K562 (cell line): Measurements from ENCODE around the gene BOLA1. TPM values are rescaled to one million over a fixed set of nuclear protein-coding genes. Genes with fewer than 3 reads are reported as not detected.

Source experiments
- DDX20 ChIP-seq: fragments of 450-650 bp; IDR thresholded peaks from 2 replicates; pipeline ENCODE4 v1.6.1; 2016; ENCODE audit warnings: missing genetic modification characterization, low read depth, mild to moderate bottlenecking, missing compliant biosample characterization, moderate library complexity
- E2F5 ChIP-seq: sonication (generic); formaldehyde crosslinking; IDR thresholded peaks from 2 replicates; pipeline ENCODE4 v1.8.0; 2022; ENCODE audit warnings: mild to moderate bottlenecking, missing genetic modification reagents
- ELF4 ChIP-seq: fragments of 450-650 bp; formaldehyde crosslinking; IDR thresholded peaks from 2 replicates; pipeline ENCODE4 v1.4.0; 2022; ENCODE audit warnings: missing genetic modification characterization
- HDAC2 ChIP-seq: fragments of 450-650 bp; IDR thresholded peaks from 2 replicates; pipeline ENCODE4 v1.6.1; 2016; ENCODE audit warnings: mild to moderate bottlenecking
- JUN ChIP-seq, 2 experiments: sonication (generic) in 1 of 2; formaldehyde crosslinking in 1 of 2; IDR thresholded peaks; 2 replicates each; pipeline versions ENCODE4 v1.6.1 to v1.8.0; 2012 to 2022; ENCODE audit warnings: borderline replicate concordance in 2 of 2, mild to moderate bottlenecking in 2 of 2, improper control_type of control experiment in 1 of 2, low read depth in 1 of 2, low read length in 1 of 2, missing genetic modification reagents in 1 of 2
- KDM4B ChIP-seq, 2 experiments: fragments of 450-650 bp in 1 of 2; sonication (generic) in 1 of 2; IDR thresholded peaks; 2 replicates each; pipeline ENCODE4 v1.6.1; 2016 to 2017; ENCODE audit warnings: borderline replicate concordance in 2 of 2, antibody characterized with exemption in 1 of 2, low read depth in 1 of 2, mild to moderate bottlenecking in 1 of 2
- LEF1 ChIP-seq: fragments of 450-650 bp; IDR thresholded peaks from 2 replicates; pipeline ENCODE4 v1.6.1; 2016; ENCODE audit warnings: mild to moderate bottlenecking
- POLR2AphosphoS2 ChIP-seq: IDR thresholded peaks from 2 replicates; pipeline ENCODE4 v1.6.1; 2012; ENCODE audit warnings: low read length, improper control_type of control experiment
- PPARD ChIP-seq: fragments of 250-450 bp; sonication (Bioruptor Pico); IDR thresholded peaks from 2 replicates; pipeline ENCODE4 v1.8.0; 2022; ENCODE audit warnings: inconsistent platforms, mild to moderate bottlenecking, moderate library complexity
- STAT5A ChIP-seq: IDR thresholded peaks from 2 replicates; pipeline ENCODE4 v1.6.1; 2012; ENCODE audit warnings: low read length, inconsistent platforms, borderline replicate concordance
- TAF1 ChIP-seq: IDR thresholded peaks from 2 replicates; pipeline ENCODE4 v1.6.1; 2011; ENCODE audit warnings: mild to moderate bottlenecking, low read length, moderate library complexity; ENCODE audit not compliant: insufficient read depth, control insufficient read depth, severe bottlenecking; ENCODE audit errors: extremely low read depth
- TAF7 ChIP-seq: fragments of 450-650 bp; IDR thresholded peaks from 2 replicates; pipeline ENCODE4 v1.6.1; 2016; ENCODE audit warnings: missing genetic modification characterization, missing compliant biosample characterization
- ZNF77 ChIP-seq: fragments of 250-450 bp; sonication (Bioruptor Pico); IDR thresholded peaks from 2 replicates; pipeline ENCODE4 v1.5.0; 2020
- polyA plus RNA-seq, 8 experiments: library from polyadenylated mRNA; depleted of rRNA in 4 of 8; stranded (reverse) in 5 of 8; unstranded in 3 of 8; fragments of >200 nt; fragmentation: Nextera tagmentation in 2 of 8; fragmentation: Illumina TruSeq in 1 of 8; extraction: Ambion mirVana in 2 of 8; extraction: Trizol in 1 of 8; gene quantifications; 2 replicates each; pipeline versions ENCODE4 v1.2.1 to v1.2.3, GENCODE V29; 2011 to 2014; ENCODE audit warnings: inconsistent platforms in 1 of 8, missing spikeins in 1 of 8
- total RNA-seq, 7 experiments: library from RNA; depleted of rRNA in 6 of 7; stranded (reverse); fragments of >200 nt in 6 of 7; fragmentation: Illumina TruSeq in 2 of 7; extraction: Trizol in 2 of 7; gene quantifications; 2 replicates each; pipeline versions ENCODE4 v1.2.1 to v1.2.3, GENCODE V29; 2011 to 2021; ENCODE audit warnings: low replicate concordance in 1 of 7
- TF ChIP-seq, protein P1 (sequence below): fragments of 250-450 bp; sonication (Bioruptor Pico); IDR thresholded peaks from 2 replicates; pipeline ENCODE4 v1.4.0; 2020
- TF ChIP-seq, protein P2 (sequence below): fragments of 250-450 bp; sonication (Bioruptor Pico); IDR thresholded peaks from 2 replicates; pipeline ENCODE4 v1.5.0; 2021

BOLA1 gene
- total and polyA plus RNA-seq, 9 of the 15 experiments (the other 6 are each of a cell fraction or from before 2014, with no cell fraction given): 0.18 to 1.2 (median 0.40) TPM; not detected in 2

DNA sequence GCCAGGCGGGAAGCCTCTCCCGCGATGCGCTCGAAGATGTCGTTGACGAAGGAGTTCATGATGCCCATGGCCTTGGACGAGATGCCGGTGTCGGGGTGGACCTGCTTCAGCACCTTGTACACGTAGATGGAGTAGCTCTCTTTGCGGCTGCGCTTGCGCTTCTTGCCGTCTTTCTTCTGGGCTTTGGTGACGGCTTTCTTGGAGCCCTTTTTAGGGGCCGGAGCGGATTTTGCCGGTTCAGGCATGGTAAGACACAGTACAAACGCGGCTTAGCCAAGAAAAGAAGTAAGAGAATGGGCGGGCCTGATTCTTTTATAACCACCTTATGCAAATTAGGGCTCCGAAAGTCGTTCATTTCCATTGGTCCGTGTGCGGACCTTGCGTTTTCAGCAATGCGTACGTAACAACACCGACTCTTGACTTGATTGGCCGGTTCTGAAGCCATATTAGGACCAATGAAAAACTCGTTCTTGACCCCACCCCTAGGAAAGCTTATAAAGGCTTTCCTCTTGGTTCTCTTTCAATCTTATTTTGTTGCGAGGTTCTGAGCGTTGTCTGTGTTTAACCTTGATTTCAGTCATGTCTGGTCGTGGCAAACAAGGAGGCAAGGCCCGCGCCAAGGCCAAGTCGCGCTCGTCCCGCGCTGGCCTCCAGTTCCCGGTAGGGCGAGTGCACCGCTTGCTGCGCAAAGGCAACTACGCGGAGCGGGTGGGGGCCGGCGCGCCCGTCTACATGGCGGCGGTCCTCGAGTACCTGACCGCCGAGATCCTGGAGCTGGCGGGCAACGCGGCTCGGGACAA lies 12.8 kb upstream of the BOLA1 start (continued):
- TF ChIP-seq E2F5 (CRISPR knock-in tag): peak; percentile 71; the same call in 1 of the 2 replicates
- peak; percentile 98 for TF ChIP-seq POLR2AphosphoS2
- no peak for TF ChIP-seq PPARD (CRISPR knock-in tag)
- TF ChIP-seq ELF4 (CRISPR knock-in tag): no peak
- peak; percentile 88 for TF ChIP-seq TAF7 (tag)
- TF ChIP-seq KDM4B (IDR thresholded peaks at IDR 0.05; ENCODE audit: borderline replicate concordance in 2 of 2, low read depth in 1 of 2): peak in 1 of 2 experiments; percentile 81; a peak in 1 of 4 replicates
- TF ChIP-seq, protein P1, sequence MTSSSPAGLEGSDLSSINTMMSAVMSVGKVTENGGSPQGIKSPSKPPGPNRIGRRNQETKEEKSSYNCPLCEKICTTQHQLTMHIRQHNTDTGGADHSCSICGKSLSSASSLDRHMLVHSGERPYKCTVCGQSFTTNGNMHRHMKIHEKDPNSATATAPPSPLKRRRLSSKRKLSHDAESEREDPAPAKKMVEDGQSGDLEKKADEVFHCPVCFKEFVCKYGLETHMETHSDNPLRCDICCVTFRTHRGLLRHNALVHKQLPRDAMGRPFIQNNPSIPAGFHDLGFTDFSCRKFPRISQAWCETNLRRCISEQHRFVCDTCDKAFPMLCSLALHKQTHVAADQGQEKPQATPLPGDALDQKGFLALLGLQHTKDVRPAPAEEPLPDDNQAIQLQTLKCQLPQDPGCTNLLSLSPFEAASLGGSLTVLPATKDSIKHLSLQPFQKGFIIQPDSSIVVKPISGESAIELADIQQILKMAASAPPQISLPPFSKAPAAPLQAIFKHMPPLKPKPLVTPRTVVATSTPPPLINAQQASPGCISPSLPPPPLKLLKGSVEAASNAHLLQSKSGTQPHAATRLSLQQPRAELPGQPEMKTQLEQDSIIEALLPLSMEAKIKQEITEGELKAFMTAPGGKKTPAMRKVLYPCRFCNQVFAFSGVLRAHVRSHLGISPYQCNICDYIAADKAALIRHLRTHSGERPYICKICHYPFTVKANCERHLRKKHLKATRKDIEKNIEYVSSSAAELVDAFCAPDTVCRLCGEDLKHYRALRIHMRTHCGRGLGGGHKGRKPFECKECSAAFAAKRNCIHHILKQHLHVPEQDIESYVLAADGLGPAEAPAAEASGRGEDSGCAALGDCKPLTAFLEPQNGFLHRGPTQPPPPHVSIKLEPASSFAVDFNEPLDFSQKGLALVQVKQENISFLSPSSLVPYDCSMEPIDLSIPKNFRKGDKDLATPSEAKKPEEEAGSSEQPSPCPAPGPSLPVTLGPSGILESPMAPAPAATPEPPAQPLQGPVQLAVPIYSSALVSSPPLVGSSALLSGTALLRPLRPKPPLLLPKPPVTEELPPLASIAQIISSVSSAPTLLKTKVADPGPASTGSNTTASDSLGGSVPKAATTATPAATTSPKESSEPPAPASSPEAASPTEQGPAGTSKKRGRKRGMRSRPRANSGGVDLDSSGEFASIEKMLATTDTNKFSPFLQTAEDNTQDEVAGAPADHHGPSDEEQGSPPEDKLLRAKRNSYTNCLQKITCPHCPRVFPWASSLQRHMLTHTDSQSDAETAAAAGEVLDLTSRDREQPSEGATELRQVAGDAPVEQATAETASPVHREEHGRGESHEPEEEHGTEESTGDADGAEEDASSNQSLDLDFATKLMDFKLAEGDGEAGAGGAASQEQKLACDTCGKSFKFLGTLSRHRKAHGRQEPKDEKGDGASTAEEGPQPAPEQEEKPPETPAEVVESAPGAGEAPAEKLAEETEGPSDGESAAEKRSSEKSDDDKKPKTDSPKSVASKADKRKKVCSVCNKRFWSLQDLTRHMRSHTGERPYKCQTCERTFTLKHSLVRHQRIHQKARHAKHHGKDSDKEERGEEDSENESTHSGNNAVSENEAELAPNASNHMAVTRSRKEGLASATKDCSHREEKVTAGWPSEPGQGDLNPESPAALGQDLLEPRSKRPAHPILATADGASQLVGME: no peak
- peak; percentile 23; the same call in 1 of the 2 replicates for TF ChIP-seq JUN (IDR thresholded peaks at IDR 0.05; ENCODE audit: borderline replicate concordance, low read depth, low read length)
- TF ChIP-seq JUN (CRISPR knock-in tag; IDR thresholded peaks at IDR 0.05; ENCODE audit: borderline replicate concordance): no peak
- TF ChIP-seq STAT5A: no peak
- peak; percentile 81 for TF ChIP-seq TAF1
- TF ChIP-seq, protein P2, sequence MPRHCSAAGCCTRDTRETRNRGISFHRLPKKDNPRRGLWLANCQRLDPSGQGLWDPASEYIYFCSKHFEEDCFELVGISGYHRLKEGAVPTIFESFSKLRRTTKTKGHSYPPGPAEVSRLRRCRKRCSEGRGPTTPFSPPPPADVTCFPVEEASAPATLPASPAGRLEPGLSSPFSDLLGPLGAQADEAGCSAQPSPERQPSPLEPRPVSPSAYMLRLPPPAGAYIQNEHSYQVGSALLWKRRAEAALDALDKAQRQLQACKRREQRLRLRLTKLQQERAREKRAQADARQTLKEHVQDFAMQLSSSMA: peak; percentile 84
- no peak for TF ChIP-seq ZNF77 (CRISPR knock-in tag)
- no peak for TF ChIP-seq LEF1
- TF ChIP-seq HDAC2: no peak
- no peak for TF ChIP-seq DDX20 (tag)
